VCaP (cell line): ENCODE results near the gene HRH3.

Experiments
- H3K27ac ChIP-seq: fragments of 450-650 bp; 2 replicates; pipeline ENCODE4 v1.5.1; 2017
- CTCF ChIP-seq: fragments of 450-650 bp; conservative IDR thresholded peaks from 2 replicates; pipeline ENCODE4 v1.5.1; 2017; ENCODE audit warnings: mild to moderate bottlenecking, moderate library complexity

Gene HRH3

DNA sequence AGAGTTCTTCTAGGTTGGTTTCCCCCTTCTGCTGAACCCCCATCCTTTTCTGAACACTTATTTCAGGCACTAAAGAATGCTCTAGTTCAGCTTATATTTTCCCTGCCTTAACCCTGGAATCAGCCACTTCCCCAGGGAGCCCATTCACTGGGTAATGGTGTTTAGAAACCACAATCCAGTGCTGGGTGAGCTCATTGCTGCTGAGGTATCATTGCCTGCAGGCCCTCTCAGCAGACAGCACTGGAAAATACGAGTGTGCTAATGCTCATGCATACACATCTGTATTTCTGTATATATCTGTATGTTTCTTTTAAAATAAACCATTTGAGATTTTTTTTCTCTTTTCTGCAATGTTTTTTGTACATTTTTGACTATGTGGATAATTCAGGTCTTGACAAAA is 45.3 kb upstream of the HRH3 start:
- H3K27ac ChIP-seq = no peak overlapping the region
- TF ChIP-seq CTCF = no peak

DNA sequence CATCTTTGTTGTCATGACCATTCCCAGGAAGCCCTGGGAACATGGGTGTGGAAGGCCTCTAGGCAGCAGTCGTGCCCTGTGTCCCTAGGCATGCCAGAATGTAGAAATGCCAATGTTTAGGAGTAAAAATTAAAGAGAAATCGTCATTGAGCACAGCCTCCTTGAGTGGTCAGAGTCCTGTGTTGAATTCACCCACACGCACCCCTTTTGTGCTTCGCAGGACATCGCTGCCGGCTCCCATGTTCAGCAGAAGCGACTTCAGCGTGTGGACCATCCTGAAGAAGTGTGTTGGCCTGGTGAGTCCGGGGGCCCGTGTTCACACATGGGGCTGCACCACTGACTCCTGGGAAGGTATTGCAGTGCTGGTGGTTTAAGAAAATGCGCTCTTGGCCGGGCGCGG is 43.3 kb upstream of the HRH3 start:
- TF ChIP-seq CTCF = no peak

GRCh38 chr20:62262064-62262463 is 42.0 kb upstream of the HRH3 start:
- no peak for TF ChIP-seq CTCF

More for the DNA sequence above, 43.3 kb upstream of the HRH3 start:
- H3K27ac ChIP-seq = no peak overlapping the region

DNA sequence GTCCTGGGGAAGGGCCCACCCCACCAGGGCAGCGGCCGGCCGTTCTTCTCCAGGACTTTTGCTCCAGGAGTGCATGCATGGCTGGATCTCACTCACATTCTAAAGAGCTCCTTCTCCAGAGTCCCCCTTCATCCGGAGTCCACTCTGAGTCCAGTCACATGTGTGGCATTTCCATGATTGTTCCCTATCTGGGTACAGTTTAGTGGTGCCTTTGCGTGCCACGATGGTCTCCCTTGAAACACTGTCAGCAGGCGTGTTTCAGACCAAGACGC is 39.2 kb upstream of the HRH3 start:
- no peak overlapping the region for H3K27ac ChIP-seq
- no peak for TF ChIP-seq CTCF

More at GRCh38 chr20:62262064-62262463, 42.0 kb upstream of the HRH3 start:
- H3K27ac ChIP-seq = no peak overlapping the region

- no peak overlapping the region for H3K27ac ChIP-seq
- TF ChIP-seq CTCF = no peak
Observed at GRCh38 chr20:62258499-62259293, 38.6 kb upstream of the HRH3 start.

DNA sequence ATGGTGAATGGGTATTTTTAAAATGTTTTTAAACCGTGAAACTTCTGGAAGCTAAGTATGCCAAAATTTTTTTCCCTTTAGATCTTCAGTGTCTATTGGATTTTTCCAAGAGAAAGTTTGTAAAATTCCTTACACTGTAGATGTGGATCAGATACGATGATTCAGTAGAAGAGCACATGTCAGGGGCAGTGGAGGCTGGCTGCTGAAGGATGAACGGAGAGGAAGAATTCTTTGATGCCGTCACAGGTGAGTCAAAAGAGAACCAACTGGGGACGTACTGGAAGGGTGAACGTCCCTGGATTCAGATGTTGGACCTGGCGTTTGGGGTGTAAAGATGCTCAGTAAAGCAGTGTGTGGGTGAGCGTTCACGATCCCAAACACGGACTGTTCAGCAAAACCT is 35.9 kb upstream of the HRH3 start:
- TF ChIP-seq CTCF = no peak
- H3K27ac ChIP-seq = no peak overlapping the region

DNA sequence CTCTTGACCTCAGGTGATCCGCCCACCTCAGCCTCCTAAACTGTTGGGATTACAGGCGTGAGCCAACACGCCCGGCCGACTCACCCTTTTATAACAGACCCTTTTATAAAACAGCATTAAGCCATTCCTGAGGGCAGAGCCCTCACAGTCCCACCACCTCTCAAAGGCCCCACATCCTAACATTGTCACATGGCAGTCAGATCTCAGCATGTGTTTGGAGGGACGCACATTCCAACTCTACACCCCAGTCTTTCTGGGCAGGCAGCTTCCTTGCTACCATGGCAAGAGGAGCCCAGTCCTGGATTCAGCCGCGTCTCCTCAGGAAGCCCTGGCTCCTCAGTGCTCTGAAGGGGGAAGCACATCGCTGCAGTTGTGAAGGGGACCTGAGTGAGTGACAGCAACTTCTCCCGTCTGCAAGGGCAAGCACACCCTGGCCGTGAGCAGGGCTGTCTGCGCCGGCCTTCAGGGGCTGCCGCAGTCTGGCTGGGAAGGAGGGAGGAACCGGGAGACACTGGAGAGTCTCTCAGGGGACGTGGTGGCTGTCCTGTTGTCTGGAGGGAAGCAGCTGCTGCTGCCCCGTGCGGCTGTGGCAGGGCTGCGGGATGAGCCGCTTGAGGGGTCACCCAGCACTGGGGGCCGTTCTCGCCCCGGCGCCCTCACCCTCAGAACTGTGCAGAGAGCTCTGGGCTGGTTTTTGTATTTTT is 34.1 kb upstream of the HRH3 start:
- no peak overlapping the region for H3K27ac ChIP-seq
- TF ChIP-seq CTCF = no peak
